GM23248 (cell line): ENCODE measurements around the gene CD22.

Experiments
- EZH2 ChIP-seq: fragments of 200-600 bp; sonication (generic); IDR thresholded peaks from 2 replicates; pipeline ENCODE4 v1.6.1; 2018; ENCODE audit warnings: antibody characterized with exemption, mild to moderate bottlenecking; ENCODE audit not compliant: insufficient read depth, poor library complexity, severe bottlenecking
- EZH2phosphoT487 ChIP-seq: fragments of 200-600 bp; sonication (generic); IDR thresholded peaks from 2 replicates; pipeline ENCODE4 v1.6.1; 2018; ENCODE audit warnings: antibody characterized with exemption, moderate library complexity, mild to moderate bottlenecking, low read depth; ENCODE audit not compliant: insufficient read depth

DNA sequence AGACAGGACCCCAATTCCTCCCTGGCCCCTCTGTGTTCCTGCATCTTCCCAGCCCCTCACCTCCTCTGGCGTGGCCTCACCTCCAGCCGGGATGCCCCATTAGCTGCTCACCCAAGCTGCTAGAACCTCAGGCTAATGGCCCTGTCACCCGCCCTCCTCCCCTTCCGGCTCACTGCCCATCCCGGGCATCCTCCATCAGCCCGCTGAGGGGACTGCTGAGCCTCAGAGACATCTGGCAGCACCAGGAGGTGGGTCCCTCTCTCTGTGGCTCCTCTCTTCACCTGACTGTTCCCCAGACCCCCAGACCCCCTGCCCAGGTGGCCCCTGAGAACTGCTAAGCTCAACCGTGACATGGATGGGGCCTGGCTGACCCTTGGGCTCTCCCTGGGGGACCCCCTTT lies 21.6 kb downstream of the CD22 start:
- TF ChIP-seq EZH2phosphoT487, result no peak
- no peak for TF ChIP-seq EZH2
